GM15510 (cell line): ENCODE data around the gene TP53INP2.

Experiments used
- POLR2A ChIP-seq: IDR thresholded peaks from 3 replicates; pipeline ENCODE4 v1.6.1; 2011; ENCODE audit warnings: borderline replicate concordance; ENCODE audit not compliant: insufficient read length; ENCODE audit errors: extremely low read depth

The TP53INP2 gene

DNA sequence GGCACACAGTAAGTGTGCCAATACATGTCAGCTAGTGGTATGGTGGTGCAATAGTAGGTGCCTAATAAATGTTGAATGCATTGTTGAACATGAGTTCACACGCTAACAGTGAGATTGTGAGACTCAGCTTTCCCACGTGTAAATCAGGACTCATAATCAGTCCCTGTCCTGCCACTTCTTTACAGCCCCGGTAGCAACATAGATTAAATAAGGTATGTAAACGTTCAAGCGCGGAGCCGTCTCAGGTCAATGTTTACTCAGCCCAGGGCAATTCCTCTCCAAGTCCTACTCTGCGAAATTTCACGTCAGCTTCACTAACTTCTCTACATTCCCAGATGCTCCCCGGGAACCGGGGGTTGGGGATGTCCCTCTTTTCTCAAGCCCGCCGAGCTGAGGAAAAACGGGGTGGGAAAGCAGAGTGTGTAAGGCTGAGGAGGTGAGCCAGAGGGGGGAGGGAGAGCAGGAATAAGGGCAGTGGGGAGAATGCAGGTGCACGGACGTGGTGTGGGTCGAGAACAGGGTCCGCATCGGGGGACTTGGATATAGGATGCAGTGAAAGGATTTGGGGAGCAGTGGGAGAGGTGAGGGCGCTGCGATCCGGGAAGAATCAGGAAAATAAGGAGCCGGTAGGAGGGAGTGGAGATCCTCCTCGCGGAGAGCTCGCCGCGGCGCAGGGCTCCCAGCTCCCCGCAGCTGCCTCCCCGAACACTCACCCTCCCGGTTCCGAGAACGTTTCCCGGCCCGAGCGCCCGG is 544 bp upstream of the TP53INP2 start:
- TF ChIP-seq POLR2A = no peak

- no peak for TF ChIP-seq POLR2A
Observed at GRCh38 chr20:34705008-34705396, 858 bp downstream of the TP53INP2 start.

DNA sequence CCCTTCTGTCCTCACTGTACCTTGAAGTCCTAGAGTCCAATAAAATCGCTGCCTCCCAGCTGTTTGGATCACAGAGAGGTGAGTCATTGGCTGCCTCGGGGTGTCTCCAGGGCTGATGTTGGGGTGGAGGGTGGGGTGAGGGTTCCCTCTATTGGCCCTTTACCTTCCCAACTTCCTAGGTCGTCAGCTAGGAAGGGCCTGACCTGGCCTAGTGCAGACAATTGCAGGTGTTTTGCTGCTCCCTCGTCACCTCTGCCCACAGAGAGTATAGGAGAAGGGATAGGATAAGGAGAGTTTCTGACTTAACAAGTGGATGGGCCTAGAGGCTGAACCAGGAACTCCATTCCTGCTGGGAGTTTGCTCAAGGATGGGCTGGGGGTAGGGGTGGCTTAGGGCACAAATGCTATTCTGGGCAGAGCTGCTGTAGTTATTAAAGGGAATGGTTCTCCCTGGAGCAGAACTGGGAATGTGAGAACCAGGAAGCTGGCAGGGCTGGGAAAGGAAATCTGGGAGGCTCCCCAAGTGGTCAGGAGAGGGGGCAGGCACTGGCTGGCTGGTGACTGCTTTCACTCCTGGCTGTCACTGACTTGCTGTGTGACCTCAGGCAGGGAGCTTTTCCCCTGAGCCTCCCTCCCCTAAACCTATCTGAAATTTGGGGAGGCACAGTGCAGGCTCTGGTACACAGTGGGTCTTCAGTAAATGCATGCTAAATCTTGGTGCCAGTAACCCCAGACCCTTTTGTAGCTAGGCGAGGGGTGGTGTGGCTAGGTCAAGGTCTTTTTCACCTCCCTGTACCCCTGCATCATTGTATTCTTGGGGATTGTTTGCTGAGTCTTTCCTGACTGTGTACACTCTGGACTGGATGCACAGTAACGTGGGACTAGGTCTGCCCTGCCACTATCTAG is 1.5 kb downstream of the TP53INP2 start:
- no peak for TF ChIP-seq POLR2A

GRCh38 chr20:34706302-34706875 is 2.2 kb downstream of the TP53INP2 start:
- TF ChIP-seq POLR2A = no peak

DNA sequence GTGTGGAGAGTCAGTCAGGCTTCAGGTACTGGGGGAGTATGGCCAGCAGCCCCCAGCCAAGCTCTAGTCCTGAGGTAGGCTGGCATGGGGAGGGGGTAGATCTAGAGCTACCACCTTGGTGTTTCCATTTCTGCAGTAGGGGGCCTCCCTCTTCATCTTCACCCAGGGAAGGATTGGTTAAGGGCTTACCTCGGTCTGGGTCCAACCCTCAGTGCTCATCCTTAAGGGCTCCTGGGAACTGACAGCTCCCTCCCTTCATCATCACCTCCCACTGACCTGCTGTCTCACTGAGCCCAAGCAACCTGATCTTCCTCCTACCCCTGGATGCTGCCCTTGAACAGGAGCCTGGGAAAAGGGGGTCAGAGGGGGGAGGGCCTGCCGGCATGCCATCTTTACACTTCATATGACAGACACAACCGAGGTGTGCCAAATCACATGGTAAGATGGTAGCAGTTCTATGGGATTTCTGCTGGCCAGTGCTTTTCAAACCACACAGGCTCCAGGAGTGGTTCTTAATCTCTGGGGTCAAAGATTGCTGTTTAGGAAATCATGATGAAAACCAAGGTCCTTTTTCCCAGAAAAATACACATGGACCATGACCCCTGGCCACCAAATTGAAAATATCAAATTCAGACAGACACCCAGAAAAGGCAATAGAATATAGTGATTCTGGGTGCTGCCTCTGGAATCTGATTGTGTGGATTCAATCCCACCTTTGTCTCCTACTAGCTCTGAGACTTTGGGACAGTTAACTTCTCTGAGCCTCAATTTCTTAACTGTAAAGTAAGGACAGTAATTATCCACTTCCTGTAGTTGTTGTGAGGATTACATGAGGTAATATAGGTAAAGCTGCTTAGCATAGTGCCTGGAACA is 3.0 kb downstream of the TP53INP2 start:
- no peak for TF ChIP-seq POLR2A

GRCh38 chr20:34708621-34709043 is 4.5 kb downstream of the TP53INP2 start:
- no peak for TF ChIP-seq POLR2A

DNA sequence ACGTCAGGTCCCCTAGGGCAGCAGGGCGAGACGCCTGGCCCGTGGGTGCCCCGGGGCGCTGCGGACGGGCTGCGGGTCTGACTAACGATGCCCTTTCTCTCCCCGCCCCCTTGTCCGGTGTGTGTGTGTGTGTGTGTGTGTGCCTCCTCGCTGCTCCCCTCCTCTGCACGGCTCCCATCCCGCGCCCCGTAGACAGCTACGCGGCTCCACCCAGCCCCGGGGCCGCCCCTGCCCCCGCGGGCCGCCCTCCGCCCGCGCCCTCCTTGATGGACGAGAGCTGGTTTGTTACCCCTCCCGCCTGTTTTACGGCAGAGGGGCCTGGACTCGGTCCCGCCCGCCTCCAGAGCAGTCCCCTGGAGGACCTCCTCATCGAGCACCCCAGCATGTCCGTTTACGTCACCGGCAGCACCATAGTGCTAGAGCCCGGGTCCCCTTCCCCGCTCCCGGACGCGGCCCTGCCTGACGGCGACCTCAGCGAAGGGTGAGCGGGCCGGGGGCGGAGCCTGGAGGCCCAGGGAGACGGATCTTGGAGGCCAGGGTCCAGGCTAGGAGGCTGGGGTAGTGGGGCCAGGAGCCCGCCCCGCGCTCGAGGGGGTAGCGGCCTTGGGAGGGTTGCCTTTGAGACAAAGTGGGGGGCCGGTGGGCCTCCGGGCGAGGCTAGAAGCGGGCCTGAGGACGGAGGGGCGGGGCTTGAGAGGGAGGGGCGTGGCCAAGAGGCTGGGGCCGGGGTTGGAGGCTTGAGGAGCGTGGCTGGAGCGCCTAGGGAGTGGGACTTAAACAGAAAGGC is 5.1 kb downstream of the TP53INP2 start:
- no peak for TF ChIP-seq POLR2A

DNA sequence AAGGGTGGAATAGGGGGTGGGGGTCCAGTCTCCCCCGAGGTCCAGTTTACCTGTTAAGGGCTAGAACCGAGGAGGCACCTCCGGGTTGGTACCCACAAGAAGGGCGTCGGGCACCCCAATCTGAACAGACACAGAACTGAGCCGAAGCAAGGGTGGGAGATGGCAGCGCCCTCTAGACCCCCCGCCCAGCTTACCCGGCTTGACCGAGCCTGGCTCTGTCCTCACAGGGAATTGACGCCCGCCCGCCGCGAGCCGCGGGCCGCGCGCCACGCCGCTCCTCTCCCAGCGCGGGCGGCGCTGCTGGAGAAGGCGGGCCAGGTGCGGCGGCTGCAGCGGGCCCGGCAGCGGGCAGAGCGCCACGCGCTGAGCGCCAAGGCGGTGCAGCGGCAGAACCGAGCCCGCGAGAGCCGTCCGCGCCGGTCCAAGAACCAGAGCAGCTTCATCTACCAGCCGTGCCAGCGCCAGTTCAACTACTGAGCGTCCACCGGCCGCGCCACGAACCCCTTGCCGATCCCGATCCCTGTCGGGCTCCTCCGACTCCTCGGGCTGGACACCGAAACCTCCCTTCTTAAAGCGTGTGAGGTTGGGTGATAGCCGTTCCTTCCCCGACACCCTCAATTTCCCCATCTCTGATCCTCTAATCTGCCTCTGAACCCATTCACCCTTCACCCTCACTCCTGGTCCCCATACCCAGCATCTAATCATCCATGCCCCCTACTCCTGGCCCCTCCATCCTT is 5.9 kb downstream of the TP53INP2 start:
- no peak for TF ChIP-seq POLR2A

GRCh38 chr20:34710568-34710839 is 6.4 kb downstream of the TP53INP2 start:
- TF ChIP-seq POLR2A = no peak

DNA sequence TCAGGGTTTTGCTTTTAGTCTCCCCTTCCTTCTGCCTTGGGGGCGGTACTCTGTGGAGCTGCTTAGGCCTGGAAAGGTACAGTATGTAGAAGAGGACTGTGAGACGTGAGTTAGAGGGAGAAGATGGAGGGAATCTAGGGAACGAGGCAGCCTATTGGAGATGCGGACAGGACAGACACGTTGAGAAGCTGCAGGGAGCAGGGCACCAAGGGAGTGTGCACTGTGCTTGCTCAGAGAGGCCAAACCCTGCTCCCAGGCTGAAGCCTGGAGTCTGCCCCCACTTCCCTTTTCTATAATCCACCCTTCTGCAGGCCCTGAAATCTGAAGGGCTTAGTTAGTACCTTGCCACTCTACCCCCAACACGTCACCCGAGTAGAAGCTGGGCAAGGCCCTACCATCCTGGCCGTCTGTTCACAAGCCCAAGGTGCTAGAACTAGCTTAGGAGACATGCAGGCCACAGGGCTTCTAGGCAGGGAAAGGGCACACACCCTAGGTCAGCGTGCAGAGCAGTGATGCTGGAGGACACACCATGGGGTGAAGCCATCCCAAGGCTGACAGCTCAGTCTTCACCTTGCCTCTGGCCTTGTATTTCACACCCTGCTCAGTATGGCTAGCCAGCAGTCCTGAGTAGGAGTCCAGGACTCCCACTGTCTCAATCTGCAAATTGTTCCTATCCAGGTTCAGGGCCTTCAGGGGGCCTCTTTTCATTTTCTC is 6.9 kb downstream of the TP53INP2 start:
- no peak for TF ChIP-seq POLR2A

DNA sequence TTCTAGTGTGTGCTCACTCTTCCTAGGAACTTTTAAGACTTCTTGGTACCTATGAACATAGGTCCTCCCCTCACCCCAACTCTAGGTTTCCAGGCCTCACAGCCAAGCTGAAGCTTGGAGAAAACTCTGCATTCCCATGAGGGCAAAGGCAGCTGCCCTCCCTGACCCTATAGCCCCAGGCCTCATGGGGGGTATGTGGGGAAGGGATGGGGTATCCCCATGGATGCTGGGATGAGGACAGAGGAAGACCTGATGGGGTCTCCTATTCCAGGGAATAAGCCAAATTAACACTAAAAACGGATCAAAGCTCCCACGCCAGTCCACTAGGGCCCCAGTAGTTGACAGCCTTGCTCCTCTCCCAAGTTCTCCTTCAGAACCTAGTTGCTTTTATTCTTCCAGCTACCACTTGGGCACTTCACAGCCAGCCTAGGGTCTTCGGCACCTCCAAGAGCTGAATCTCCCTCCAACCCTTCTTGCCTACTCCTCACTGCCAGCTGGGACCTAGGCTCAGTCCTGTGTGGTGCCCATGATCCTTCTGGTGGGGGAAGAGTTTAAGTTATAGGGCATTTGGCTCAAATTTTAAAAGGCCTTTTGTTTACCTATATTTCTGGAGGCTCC is 7.8 kb downstream of the TP53INP2 start:
- TF ChIP-seq POLR2A = no peak

DNA sequence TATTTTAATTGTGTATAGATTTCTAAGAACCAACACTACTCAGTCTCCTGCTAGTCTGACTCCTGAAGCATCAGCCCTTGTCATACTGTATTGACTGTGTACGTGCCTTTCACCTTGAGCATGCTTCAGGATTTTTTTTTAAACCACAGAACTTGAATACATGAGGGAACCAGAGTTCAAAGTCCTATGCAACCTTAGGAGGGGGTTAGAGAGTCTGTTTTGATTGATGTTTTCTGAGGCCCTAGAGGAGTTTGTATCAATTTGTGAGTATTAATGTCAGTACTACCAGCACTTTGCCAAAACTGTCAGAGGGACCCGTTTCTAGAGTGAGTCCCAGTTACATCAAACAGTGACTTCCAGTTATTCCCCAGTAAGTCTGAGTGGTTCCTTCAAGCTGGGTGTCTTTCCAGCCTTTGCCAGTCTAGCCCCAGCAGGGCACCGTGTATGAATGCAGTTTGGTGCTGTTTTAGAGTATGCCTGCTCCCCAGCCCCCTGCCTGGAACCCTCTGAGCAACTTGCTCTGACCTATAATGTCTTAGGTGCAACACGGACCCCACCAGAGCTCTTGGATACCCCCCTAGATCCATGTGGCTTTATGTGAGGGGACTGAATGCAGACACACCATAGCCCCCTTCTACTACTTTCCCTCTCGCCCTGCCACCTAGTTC is 8.5 kb downstream of the TP53INP2 start:
- TF ChIP-seq POLR2A = no peak
